ENCODE results near the gene HSPA4.

The HSPA4 gene

GRCh38 chr5:133141746-133142145 lies 89.9 kb downstream of the HSPA4 start:
- Histone ChIP-seq H3K9ac (ENCODE audit: low read length) (no peak overlapping the region), H3K4me3 (ENCODE audit: low read length) (no peak overlapping the region), H3K4me1 (ENCODE audit: low read length) (no peaks in the 10 kb centered on the region), H3K27ac (ENCODE audit: low read length) (no peak overlapping the region), H3K79me2 (ENCODE audit: low read length) (no peaks in the 10 kb centered on the region), H3K9me3 (ENCODE audit: insufficient read depth, low read length) (no peaks in the 10 kb centered on the region), H3K4me2 (ENCODE audit: low read length) (no peak overlapping the region), H3K36me3 (replicated peaks; ENCODE audit: low read depth, low read length) (no peaks in the 10 kb centered on the region), H3K27me3 (ENCODE audit: low read depth, low read length) (no peaks in the 10 kb centered on the region), H2AFZ (ENCODE audit: low read depth, low read length) (no peak overlapping the region), H4K20me1 (ENCODE audit: insufficient read depth, low read length) (no peaks in the 10 kb centered on the region)
- TF ChIP-seq EZH2phosphoT487 (IDR thresholded peaks at IDR 0.05; ENCODE audit: low read depth) (no peak), CTCF (IDR thresholded peaks at IDR 0.05; ENCODE audit: low read depth, low read length) (no peak)

GRCh38 chr5:133142782-133143181 lies 91.0 kb downstream of the HSPA4 start:
- Histone ChIP-seq H3K4me2 (ENCODE audit: low read length) (no peak overlapping the region), H3K27me3 (ENCODE audit: low read depth, low read length) (no peaks in the 10 kb centered on the region), H4K20me1 (ENCODE audit: insufficient read depth, low read length) (no peaks in the 10 kb centered on the region), H3K9ac (ENCODE audit: low read length) (no peak overlapping the region), H2AFZ (ENCODE audit: low read depth, low read length) (no peak overlapping the region), H3K4me3 (ENCODE audit: low read length) (no peak overlapping the region), H3K36me3 (replicated peaks; ENCODE audit: low read depth, low read length) (no peaks in the 10 kb centered on the region), H3K4me1 (ENCODE audit: low read length) (no peaks in the 10 kb centered on the region), H3K27ac (ENCODE audit: low read length) (no peak overlapping the region), H3K9me3 (ENCODE audit: insufficient read depth, low read length) (no peaks in the 10 kb centered on the region), H3K79me2 (ENCODE audit: low read length) (no peaks in the 10 kb centered on the region)
- no peak for TF ChIP-seq EZH2phosphoT487 (IDR thresholded peaks at IDR 0.05; ENCODE audit: low read depth)

GRCh38 chr5:133144245-133144981 lies 92.6 kb downstream of the HSPA4 start:
- Histone ChIP-seq H2AFZ (ENCODE audit: low read depth, low read length) (no peak overlapping the region), H3K4me2 (ENCODE audit: low read length) (no peak overlapping the region), H3K9me3 (ENCODE audit: insufficient read depth, low read length) (no peaks in the 10 kb centered on the region), H4K20me1 (ENCODE audit: insufficient read depth, low read length) (no peaks in the 10 kb centered on the region), H3K4me3 (ENCODE audit: low read length) (no peak overlapping the region), H3K4me1 (ENCODE audit: low read length) (no peaks in the 10 kb centered on the region), H3K9ac (ENCODE audit: low read length) (no peak overlapping the region), H3K36me3 (replicated peaks; ENCODE audit: low read depth, low read length) (no peaks in the 10 kb centered on the region), H3K27me3 (ENCODE audit: low read depth, low read length) (no peaks in the 10 kb centered on the region), H3K79me2 (ENCODE audit: low read length) (no peaks in the 10 kb centered on the region), H3K27ac (ENCODE audit: low read length) (no peak overlapping the region)
- TF ChIP-seq CTCF (IDR thresholded peaks at IDR 0.05; ENCODE audit: low read depth, low read length) (no peak), EZH2phosphoT487 (IDR thresholded peaks at IDR 0.05; ENCODE audit: low read depth) (no peak)

GRCh38 chr5:133145436-133146170 lies 93.8 kb downstream of the HSPA4 start:
- no peak overlapping the region for H3K4me2 ChIP-seq (ENCODE audit: low read length)
- no peaks in the 10 kb centered on the region for H3K36me3 ChIP-seq (replicated peaks; ENCODE audit: low read depth, low read length)
- no peak overlapping the region for H3K27ac ChIP-seq (ENCODE audit: low read length)
- no peak overlapping the region for H3K9ac ChIP-seq (ENCODE audit: low read length)
- no peak overlapping the region for H3K4me3 ChIP-seq (ENCODE audit: low read length)
- H3K4me1 ChIP-seq (ENCODE audit: low read length): no peaks in the 10 kb centered on the region
- H4K20me1 ChIP-seq (ENCODE audit: insufficient read depth, low read length): no peaks in the 10 kb centered on the region
- no peaks in the 10 kb centered on the region for H3K27me3 ChIP-seq (ENCODE audit: low read depth, low read length)
- no peak overlapping the region for H2AFZ ChIP-seq (ENCODE audit: low read depth, low read length)
- TF ChIP-seq EZH2phosphoT487 (IDR thresholded peaks at IDR 0.05; ENCODE audit: low read depth) (no peak), CTCF (IDR thresholded peaks at IDR 0.05; ENCODE audit: low read depth, low read length) (no peak)
- no peaks in the 10 kb centered on the region for H3K9me3 ChIP-seq (ENCODE audit: insufficient read depth, low read length)
- H3K79me2 ChIP-seq (ENCODE audit: low read length): no peaks in the 10 kb centered on the region
